ENCODE data around the gene HOXD3. TPM values are rescaled to one million over a fixed set of nuclear protein-coding genes. Genes with fewer than 3 reads are reported as not detected.
A peak's percentile ranks its signal among the peaks of the same experiment; 100 is the strongest.

The HOXD3 gene
- total and polyA plus RNA-seq, 2 experiments from 2014 or later = not detected

DNA sequence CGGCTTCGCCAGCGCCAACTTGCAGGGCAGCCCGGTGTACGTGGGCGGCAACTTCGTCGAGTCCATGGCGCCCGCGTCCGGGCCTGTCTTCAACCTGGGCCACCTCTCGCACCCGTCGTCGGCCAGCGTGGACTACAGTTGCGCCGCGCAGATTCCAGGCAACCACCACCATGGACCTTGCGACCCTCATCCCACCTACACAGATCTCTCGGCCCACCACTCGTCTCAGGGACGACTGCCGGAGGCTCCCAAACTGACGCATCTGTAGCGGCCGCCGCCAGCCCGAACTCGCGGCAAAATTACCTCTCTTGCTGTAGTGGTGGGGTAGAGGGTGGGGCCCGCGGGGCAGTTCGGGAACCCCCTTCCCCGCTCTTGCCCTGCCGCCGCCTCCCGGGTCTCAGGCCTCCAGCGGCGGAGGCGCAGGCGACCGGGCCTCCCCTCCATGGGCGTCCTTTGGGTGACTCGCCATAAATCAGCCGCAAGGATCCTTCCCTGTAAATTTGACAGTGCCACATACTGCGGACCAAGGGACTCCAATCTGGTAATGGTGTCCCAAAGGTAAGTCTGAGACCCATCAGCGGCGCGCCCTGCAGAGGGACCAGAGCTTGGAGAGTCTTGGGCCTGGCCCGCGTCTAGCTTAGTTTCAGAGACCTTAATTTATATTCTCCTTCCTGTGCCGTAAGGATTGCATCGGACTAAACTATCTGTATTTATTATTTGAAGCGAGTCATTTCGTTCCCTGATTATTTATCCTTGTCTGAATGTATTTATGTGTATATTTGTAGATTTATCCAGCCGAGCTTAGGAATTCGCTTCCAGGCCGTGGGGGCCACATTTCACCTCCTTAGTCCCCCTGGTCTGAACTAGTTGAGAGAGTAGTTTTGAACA is 15.1 kb downstream of the HOXD3 start:
- H4K20me1 ChIP-seq (replicated peaks; ENCODE audit: insufficient read depth) = peaks cover 45% of the 10 kb centered on the region
- peak; percentile 56 for DNase-seq (ENCODE audit: low spot score)
- peak overlapping the region; percentile 93 for H2AFZ ChIP-seq
- peaks cover 44% of the 10 kb centered on the region for H3K4me1 Mint-ChIP-seq
- TF ChIP-seq EZH2phosphoT487 (IDR thresholded peaks at IDR 0.05; ENCODE audit: unreplicated experiment) (peak; percentile 92), ZNF331 (CRISPR knock-in tag; IDR thresholded peaks at IDR 0.05; ENCODE audit: low read depth) (no peak), CREB1 (CRISPR knock-in tag; IDR thresholded peaks at IDR 0.05; ENCODE audit: low read depth) (no peak), EZH2 (IDR thresholded peaks at IDR 0.05; ENCODE audit: low read depth, unreplicated experiment) (peak; percentile 97)
- H3K27me3 ChIP-seq (ENCODE audit: insufficient read depth) = peaks cover 100% of the 10 kb centered on the region
- H3K4me2 ChIP-seq = peak overlapping the region; percentile 75
- H3K27me3 Mint-ChIP-seq (ENCODE audit: insufficient read depth, low read depth, poor library complexity) = peaks cover 100% of the 10 kb centered on the region
- no peaks in the 10 kb centered on the region for H3K36me3 Mint-ChIP-seq (ENCODE audit: low read depth)
- H3K4me3 Mint-ChIP-seq = peak overlapping the region; percentile 71
- H3F3A ChIP-seq (replicated peaks; ENCODE audit: low read depth) = peaks cover 27% of the 10 kb centered on the region
- no peaks in the 10 kb centered on the region for H3K9me2 ChIP-seq (ENCODE audit: insufficient read depth)
- H3K79me2 ChIP-seq (replicated peaks; ENCODE audit: insufficient read depth) = no peaks in the 10 kb centered on the region
- no peaks in the 10 kb centered on the region; the same call in 1 of the 2 replicates for H3K36me3 ChIP-seq (ENCODE audit: insufficient read depth)
- H3K4me1 ChIP-seq (ENCODE audit: insufficient read depth) = peaks cover 44% of the 10 kb centered on the region
- H3K4me3 ChIP-seq = peak overlapping the region; percentile 49
- H3K27ac ChIP-seq (ENCODE audit: low read depth) = no peak overlapping the region
- H3K9me3 Mint-ChIP-seq = peaks cover 2% of the 10 kb centered on the region; the same call in 2 of the 3 replicates
- H3K27ac Mint-ChIP-seq = no peak overlapping the region
- peak; percentile 6 for ATAC-seq

DNA sequence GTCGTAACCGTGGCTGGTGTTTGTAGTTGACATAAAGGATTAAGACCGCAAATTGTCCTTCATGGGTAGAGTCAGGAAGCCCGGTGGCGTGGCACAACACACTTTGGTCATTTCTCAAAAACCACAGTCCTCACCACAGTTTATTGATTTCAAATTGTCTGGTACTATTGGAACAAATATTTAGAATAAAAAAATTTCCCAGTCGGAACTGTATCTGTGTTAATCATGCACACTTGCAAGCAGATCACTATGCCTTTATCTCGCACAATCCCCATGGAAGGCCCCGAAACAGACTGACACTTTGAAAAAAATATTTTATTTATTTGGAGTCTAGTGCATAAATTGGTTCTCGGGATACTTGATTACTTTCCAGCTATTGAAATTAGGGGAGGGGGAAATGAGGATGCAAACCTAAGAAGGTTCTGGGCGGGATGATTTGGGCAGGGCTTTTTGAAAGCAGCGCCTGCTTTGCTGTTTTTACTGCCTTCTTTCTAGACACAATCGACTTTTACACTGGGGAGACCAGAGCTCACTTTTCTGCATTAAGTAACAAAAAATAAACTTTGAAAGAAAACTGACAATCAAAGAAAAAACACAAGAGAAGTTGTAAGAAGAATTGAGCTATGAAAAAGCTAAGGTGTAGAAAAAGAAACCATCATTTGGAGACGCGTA is 15.9 kb downstream of the HOXD3 start:
- no peaks in the 10 kb centered on the region for H3K36me3 Mint-ChIP-seq (ENCODE audit: low read depth)

More for the DNA sequence above, 15.9 kb downstream of the HOXD3 start:
- H3K27me3 ChIP-seq (ENCODE audit: insufficient read depth) = peaks cover 100% of the 10 kb centered on the region
- peaks cover 42% of the 10 kb centered on the region for H4K20me1 ChIP-seq (replicated peaks; ENCODE audit: insufficient read depth)
- no peaks in the 10 kb centered on the region for H3K79me2 ChIP-seq (replicated peaks; ENCODE audit: insufficient read depth)
- peaks cover 51% of the 10 kb centered on the region for H3K4me1 Mint-ChIP-seq
- peaks cover 100% of the 10 kb centered on the region for H3K27me3 Mint-ChIP-seq (ENCODE audit: insufficient read depth, low read depth, poor library complexity)
- no peaks in the 10 kb centered on the region for H3K9me2 ChIP-seq (ENCODE audit: insufficient read depth)
- peaks cover 3% of the 10 kb centered on the region; the same call in 2 of the 3 replicates for H3K9me3 Mint-ChIP-seq
- TF ChIP-seq NANOG (IDR thresholded peaks at IDR 0.05; ENCODE audit: borderline replicate concordance) (no peak), STAT1 (IDR thresholded peaks at IDR 0.05; ENCODE audit: unreplicated experiment) (no peak), POLR2AphosphoS5 (IDR thresholded peaks at IDR 0.05; ENCODE audit: low read depth) (no peak), ZNF331 (CRISPR knock-in tag; IDR thresholded peaks at IDR 0.05; ENCODE audit: low read depth) (no peak), EZH2 (IDR thresholded peaks at IDR 0.05; ENCODE audit: low read depth, unreplicated experiment) (peak; percentile 80), EZH2phosphoT487 (IDR thresholded peaks at IDR 0.05; ENCODE audit: unreplicated experiment) (no peak)
- TF ChIP-seq, protein P1, sequence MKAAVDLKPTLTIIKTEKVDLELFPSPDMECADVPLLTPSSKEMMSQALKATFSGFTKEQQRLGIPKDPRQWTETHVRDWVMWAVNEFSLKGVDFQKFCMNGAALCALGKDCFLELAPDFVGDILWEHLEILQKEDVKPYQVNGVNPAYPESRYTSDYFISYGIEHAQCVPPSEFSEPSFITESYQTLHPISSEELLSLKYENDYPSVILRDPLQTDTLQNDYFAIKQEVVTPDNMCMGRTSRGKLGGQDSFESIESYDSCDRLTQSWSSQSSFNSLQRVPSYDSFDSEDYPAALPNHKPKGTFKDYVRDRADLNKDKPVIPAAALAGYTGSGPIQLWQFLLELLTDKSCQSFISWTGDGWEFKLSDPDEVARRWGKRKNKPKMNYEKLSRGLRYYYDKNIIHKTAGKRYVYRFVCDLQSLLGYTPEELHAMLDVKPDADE (IDR thresholded peaks at IDR 0.05) = no peak
- H3K27ac Mint-ChIP-seq = no peak overlapping the region
- no peaks in the 10 kb centered on the region; the same call in 1 of the 2 replicates for H3K36me3 ChIP-seq (ENCODE audit: insufficient read depth)
- peak overlapping the region; percentile 49; the same call in 1 of the 2 replicates for H3K4me3 ChIP-seq
- no peak overlapping the region for H3K27ac ChIP-seq (ENCODE audit: low read depth)
- peak overlapping the region; percentile 38 for H3K4me3 Mint-ChIP-seq
- H3K4me2 ChIP-seq = no peak overlapping the region
- DNase-seq (ENCODE audit: low spot score) = no peak
- H3K4me1 ChIP-seq (ENCODE audit: insufficient read depth) = peaks cover 48% of the 10 kb centered on the region
- H3F3A ChIP-seq (replicated peaks; ENCODE audit: low read depth) = peaks cover 34% of the 10 kb centered on the region
- no peak overlapping the region for H2AFZ ChIP-seq
- no peak for ATAC-seq
